ENCODE results near the gene RSKR.
"Not testable (repeated sequence)": the region's sequence is repeated elsewhere in the genome, so short reads cannot be mapped to it uniquely, and the experiment has no call there.

RSKR gene

GRCh38 chr17:28576758-28577465, 37.1 kb downstream of the RSKR start, which contains the start of gene ALDOC:
ALDOC (minus strand) TSS chr17:28576895; CDS start chr17:28575532, 1,363 bp downstream.
- peak; percentile 93 to 97 for DNase-seq

- DNase-seq, result not testable (repeated sequence)
Measured at GRCh38 chr17:28576016-28576415, 38.0 kb downstream of the RSKR start.

- peak; percentile 31 to 51 for DNase-seq
Measured at GRCh38 chr17:28575126-28575795, 38.7 kb downstream of the RSKR start.

- DNase-seq, result no peak
Measured at GRCh38 chr17:28574526-28574925, 39.5 kb downstream of the RSKR start.

GRCh38 chr17:28573966-28574480, 40.0 kb downstream of the RSKR start:
- no peak for DNase-seq

- DNase-seq, result no peak
Measured at GRCh38 chr17:28573521-28573920, 40.5 kb downstream of the RSKR start.

GRCh38 chr17:28573040-28573380, 41.0 kb downstream of the RSKR start:
- DNase-seq, result no peak

GRCh38 chr17:28572259-28573039, 41.5 kb downstream of the RSKR start:
- DNase-seq, result no peak

- peak; percentile 92 to 95 for DNase-seq
Measured at GRCh38 chr17:28571361-28572122, 42.4 kb downstream of the RSKR start, which contains the start of gene PIGS. PIGS (minus strand) TSS chr17:28571524; CDS start chr17:28571496, 28 bp downstream.

GRCh38 chr17:28570716-28571360, 43.1 kb downstream of the RSKR start:
- DNase-seq, result no peak

GRCh38 chr17:28569446-28569845, 44.5 kb downstream of the RSKR start:
- no peak for DNase-seq

GRCh38 chr17:28567604-28568003, 46.4 kb downstream of the RSKR start:
- DNase-seq, result no peak

- no peak for DNase-seq
Measured at GRCh38 chr17:28563475-28563874, 50.5 kb downstream of the RSKR start.
